ENCODE measurements around the gene ELANE.

The ELANE gene

GRCh38 chr19:852136-853013 is at the start of gene ELANE:
TSS of gene ELANE (plus strand) at chr19:852303. CDS start at chr19:852329, 26 bp downstream.
- no peak for TF ChIP-seq CTCF (IDR thresholded peaks at IDR 0.05)

GRCh38 chr19:802498-803098 is 49.5 kb upstream of the ELANE start:
- no peak for TF ChIP-seq CTCF (IDR thresholded peaks at IDR 0.05)

- no peak for TF ChIP-seq CTCF (IDR thresholded peaks at IDR 0.05)
Measured at GRCh38 chr19:803099-803561, 49.0 kb upstream of the ELANE start.

GRCh38 chr19:803686-804418 is 48.3 kb upstream of the ELANE start:
- no peak for TF ChIP-seq CTCF (IDR thresholded peaks at IDR 0.05)

GRCh38 chr19:804419-805165 is 47.5 kb upstream of the ELANE start:
- no peak for TF ChIP-seq CTCF (IDR thresholded peaks at IDR 0.05)

- no peak for TF ChIP-seq CTCF (IDR thresholded peaks at IDR 0.05)
Measured at GRCh38 chr19:805166-805551, 46.9 kb upstream of the ELANE start.

Measured in LNCAP (cell line).